ENCODE measurements around the gene GJD4. TPM values are rescaled to one million over a fixed set of nuclear protein-coding genes. Genes with fewer than 3 reads are reported as not detected.

Gene GJD4, protein sequence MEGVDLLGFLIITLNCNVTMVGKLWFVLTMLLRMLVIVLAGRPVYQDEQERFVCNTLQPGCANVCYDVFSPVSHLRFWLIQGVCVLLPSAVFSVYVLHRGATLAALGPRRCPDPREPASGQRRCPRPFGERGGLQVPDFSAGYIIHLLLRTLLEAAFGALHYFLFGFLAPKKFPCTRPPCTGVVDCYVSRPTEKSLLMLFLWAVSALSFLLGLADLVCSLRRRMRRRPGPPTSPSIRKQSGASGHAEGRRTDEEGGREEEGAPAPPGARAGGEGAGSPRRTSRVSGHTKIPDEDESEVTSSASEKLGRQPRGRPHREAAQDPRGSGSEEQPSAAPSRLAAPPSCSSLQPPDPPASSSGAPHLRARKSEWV
- 0.09 TPM in 1 of 2 replicates, not detected in the other for total RNA-seq (ENCODE audit: low replicate concordance)

DNA sequence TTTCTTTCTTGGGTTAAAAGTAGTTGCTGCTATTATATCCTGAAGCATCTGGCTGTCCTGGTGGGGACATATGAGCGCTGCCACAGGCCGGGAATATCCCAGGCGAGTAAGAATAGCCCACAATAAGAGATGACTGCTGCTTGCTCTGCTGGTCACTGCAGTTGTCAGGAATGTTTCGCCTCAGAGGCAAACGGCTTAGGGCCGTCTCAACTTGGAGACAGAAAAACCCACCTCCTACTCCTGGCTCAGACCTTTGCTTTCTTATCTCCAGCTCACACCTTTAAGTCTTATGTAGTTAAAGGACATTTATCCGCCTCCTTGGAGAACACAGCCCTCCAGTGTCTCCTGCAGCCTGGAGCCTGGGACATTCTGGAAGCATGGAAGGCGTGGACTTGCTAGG lies at the start of gene GJD4:
Gene GJD4 (plus strand): TSS at position 151 of the 400 bp plus-strand sequence. CDS start 227 bp downstream, at position 378.
- no peak for DNase-seq (ENCODE audit: low read depth)
- TF ChIP-seq, protein P1, sequence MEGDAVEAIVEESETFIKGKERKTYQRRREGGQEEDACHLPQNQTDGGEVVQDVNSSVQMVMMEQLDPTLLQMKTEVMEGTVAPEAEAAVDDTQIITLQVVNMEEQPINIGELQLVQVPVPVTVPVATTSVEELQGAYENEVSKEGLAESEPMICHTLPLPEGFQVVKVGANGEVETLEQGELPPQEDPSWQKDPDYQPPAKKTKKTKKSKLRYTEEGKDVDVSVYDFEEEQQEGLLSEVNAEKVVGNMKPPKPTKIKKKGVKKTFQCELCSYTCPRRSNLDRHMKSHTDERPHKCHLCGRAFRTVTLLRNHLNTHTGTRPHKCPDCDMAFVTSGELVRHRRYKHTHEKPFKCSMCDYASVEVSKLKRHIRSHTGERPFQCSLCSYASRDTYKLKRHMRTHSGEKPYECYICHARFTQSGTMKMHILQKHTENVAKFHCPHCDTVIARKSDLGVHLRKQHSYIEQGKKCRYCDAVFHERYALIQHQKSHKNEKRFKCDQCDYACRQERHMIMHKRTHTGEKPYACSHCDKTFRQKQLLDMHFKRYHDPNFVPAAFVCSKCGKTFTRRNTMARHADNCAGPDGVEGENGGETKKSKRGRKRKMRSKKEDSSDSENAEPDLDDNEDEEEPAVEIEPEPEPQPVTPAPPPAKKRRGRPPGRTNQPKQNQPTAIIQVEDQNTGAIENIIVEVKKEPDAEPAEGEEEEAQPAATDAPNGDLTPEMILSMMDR (IDR thresholded peaks at IDR 0.05; ENCODE audit: insufficient read depth, low read length) = no peak

DNA sequence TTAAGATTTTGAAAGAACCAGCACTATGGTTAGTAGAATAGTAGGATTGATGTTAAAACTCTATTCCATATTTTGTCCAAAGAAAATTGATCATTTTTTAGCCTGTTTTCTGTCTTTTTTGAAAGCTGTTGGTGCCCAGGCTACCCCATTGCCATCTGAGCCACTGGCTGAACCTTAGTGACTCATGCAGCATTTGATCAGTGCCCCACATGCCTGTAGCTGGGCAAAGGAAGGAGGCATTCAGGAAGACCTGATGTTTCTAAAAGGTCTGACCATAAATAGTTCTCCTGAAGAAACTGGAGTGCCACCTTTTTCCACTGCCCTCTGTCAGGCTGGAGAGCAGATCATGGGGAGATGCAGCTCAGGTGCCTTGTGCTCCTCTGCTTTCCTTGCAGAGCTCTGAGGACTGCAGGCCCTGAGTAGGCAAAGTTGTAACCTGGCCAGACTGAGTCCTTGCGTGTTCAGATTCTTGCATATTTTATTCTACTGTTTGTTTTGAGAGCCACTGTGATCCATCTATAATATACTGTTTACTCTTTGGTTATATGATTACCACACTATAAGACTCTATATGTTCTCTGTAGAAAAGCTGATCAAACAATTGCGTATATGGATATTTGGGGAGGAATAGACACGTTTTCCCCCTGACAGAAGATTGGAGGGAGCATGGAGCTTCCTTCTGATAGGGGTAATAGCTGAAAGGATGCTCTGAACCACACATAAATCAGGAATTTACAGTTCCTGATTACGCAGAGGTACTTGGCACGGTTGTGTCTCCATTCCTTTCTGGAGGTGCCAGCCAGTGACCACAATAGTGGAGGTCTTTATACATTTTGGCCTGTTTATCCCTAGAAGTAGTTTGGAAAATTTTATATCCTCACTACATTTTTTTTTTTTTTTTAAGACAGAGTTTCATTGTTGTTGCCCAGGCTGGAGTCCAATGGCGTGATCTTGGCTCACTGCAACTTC lies 48.9 kb upstream of the GJD4 start:
- TF ChIP-seq, protein P1 (IDR thresholded peaks at IDR 0.05; ENCODE audit: insufficient read depth, low read length) = no peak
- no peak for DNase-seq (ENCODE audit: low read depth)
- no peak overlapping the region for H3K4me3 ChIP-seq (ENCODE audit: low read depth, low read length)

More for the DNA sequence above, at the start of gene GJD4:
- no peak within 1 kb of the TSS for H3K4me3 ChIP-seq (ENCODE audit: low read depth, low read length)

DNA sequence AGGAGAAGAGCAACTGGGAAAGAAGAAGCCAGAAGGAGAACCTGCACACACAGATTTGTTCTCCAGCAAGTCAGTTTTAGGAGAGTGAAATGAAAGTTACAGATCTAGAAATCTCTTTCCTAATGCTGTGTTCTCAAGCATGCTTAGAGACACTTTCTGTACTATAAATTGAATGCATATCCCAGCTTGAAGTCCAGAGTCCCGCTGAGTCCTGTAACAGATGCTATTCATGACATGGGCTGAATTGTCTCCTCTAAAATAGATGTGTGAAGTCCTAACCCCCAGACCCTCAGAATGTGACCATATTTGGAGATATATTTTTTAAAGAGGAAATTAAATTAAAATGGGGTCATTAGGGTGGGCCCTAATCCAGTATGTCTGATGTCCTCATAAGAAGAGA lies 46.9 kb upstream of the GJD4 start:
- TF ChIP-seq, protein P1 (IDR thresholded peaks at IDR 0.05; ENCODE audit: insufficient read depth, low read length) = no peak
- no peak overlapping the region for H3K4me3 ChIP-seq (ENCODE audit: low read depth, low read length)
- DNase-seq (ENCODE audit: low read depth) = no peak

DNA sequence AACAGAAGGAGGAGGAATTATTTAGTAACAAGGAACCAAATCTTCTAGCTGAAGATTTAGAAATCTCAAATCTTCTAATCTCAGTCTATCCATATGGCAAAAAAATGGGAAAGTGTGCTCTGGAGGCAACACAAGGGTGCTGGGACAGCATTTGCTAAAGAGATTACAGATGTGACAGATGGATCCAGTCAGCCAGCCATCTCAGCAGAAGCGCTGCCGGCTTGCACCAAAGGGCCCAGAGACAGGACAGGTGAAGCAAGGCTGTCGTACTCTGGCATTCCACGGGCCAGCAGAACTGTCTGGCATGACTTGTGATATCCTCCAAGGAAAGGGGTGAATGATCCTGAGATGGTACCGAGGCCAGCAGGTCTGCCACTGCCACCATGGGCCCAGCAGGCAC lies 45.7 kb upstream of the GJD4 start:
- no peak for DNase-seq (ENCODE audit: low read depth)
- TF ChIP-seq, protein P1 (IDR thresholded peaks at IDR 0.05; ENCODE audit: insufficient read depth, low read length) = no peak
- H3K4me3 ChIP-seq (ENCODE audit: low read depth, low read length) = no peak overlapping the region

DNA sequence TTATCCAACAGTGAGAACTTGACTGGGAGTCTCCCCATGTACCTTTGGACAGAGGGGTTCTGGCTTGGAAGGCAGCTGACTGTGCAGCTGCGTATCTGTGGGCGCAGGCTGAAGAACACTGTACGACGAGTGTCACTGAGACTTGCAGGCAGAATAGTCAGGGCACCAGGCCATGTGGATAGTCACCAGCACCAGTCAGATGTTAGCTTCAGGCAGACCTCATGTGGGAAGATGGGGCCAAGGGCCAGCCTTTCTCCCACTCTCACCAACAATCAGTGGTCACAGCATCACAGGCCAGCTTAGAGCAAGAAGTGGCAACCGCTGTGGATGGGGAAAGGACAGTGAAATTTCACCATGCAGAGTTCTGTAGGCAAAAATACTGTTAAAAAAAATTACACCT lies 43.4 kb upstream of the GJD4 start:
- TF ChIP-seq, protein P1 (IDR thresholded peaks at IDR 0.05; ENCODE audit: insufficient read depth, low read length) = no peak
- no peak overlapping the region for H3K4me3 ChIP-seq (ENCODE audit: low read depth, low read length)
- DNase-seq (ENCODE audit: low read depth) = no peak

DNA sequence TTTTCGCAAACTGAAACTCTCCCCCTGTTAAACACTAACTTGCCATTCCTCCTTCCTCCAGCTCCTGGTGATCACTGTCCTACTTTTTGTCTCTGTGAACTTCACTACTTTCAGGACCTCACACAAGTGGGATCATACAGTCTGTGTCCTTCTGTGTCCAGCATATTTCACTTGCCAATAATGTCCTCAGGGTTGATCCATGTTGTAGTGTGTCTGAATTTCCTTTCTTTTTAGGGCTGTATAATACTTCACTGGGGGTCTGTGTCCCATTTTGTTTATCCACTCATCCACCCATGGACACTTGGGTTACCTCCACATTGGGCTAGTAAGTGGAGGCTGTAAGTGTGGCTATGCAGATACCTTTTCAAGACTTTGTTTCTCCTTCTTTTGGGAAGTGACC lies 42.7 kb upstream of the GJD4 start:
- TF ChIP-seq, protein P1 (IDR thresholded peaks at IDR 0.05; ENCODE audit: insufficient read depth, low read length) = no peak
- no peak for DNase-seq (ENCODE audit: low read depth)
- no peak overlapping the region for H3K4me3 ChIP-seq (ENCODE audit: low read depth, low read length)
